Pancreas (tissue), 10 donors: ENCODE results near the gene SEH1L. TPM values are rescaled to one million over a fixed set of nuclear protein-coding genes. Genes with fewer than 3 reads are reported as not detected.
"Not testable (repeated sequence)": the region's sequence is repeated elsewhere in the genome, so short reads cannot be mapped to it uniquely, and the experiment has no call there.

ENCODE experiments used
- ATAC-seq, 4 donors: fragments of 200-7000 bp; cut with Tn5 transposase; one replicate each; pipeline versions ENCODE4 v1.8.0 to v1.9.1; 2020; ENCODE audit warnings: mild to moderate bottlenecking in 4 of 4, moderate library complexity in 4 of 4
- DNase-seq, 6 donors: peaks; one replicate each; pipeline ENCODE4 v3.0.0-alpha.2; 2020
- FAIRE-seq: peaks from 2 replicates; lab custom pipeline; 2012; peaks lifted over from hg19 to GRCh38; lab: Jason Lieb, UNC
- H3K27ac ChIP-seq, 4 donors: fragments of 200-600 bp; sonication (generic); 1 replicate in 3 of 4; 2 replicates in 1 of 4; pipeline versions ENCODE4 v1.5.0 to v1.8.0; 2020
- H3K27me3 ChIP-seq, 4 donors: fragments of 200-600 bp; one replicate each; pipeline ENCODE4 v1.8.0; 2021
- H3K36me3 ChIP-seq, 3 donors: fragments of 200-600 bp; sonication (generic) in 1 of 3; one replicate each; pipeline versions ENCODE4 v1.5.0 to v1.8.0; 2020 to 2021
- H3K4me1 ChIP-seq, 3 donors: fragments of 200-600 bp; one replicate each; pipeline ENCODE4 v1.8.0; 2021
- H3K4me3 ChIP-seq, 4 donors: fragments of 200-600 bp; sonication (generic) in 2 of 4; one replicate each; pipeline versions ENCODE4 v1.5.0 to v1.8.0; 2020 to 2021
- H3K9me3 ChIP-seq, 4 donors: fragments of 200-600 bp; one replicate each; pipeline ENCODE4 v1.8.0; 2021
- WGBS, 2 donors: extraction: QIAGEN DNeasy Blood & Tissue Kit; methylation state at CpG; one replicate each; pipeline ENCODE4 v1.1.7; 2013; 5-methylcytosine and 5-hydroxymethylcytosine counted together
- intact Hi-C, 3 donors: fragments of 100-400 bp; cut with DNase I; formaldehyde crosslinking; loops; one replicate each; pipeline versions ENCODE4 v1.11.1 to v1.14.2; 2022
- polyA plus RNA-seq, 2 donors: library from polyadenylated mRNA; stranded (reverse); fragments of 200-250 nt; gene quantifications; one replicate each; pipeline ENCODE4 v1.2.3, GENCODE V29; 2013
- total RNA-seq, 6 donors: library from RNA; stranded (reverse); fragmentation: NEBNext Ultra II Directional in 4 of 6; extraction: Animal tissue kit (Norgen Biotek cat#: 25700) in 4 of 6; gene quantifications; one replicate each; pipeline versions ENCODE4 v1.2.1 to v1.2.4, GENCODE V29; 2021 to 2023
- TF ChIP-seq, protein P1 (sequence below), 4 donors: fragments of 200-600 bp; sonication (generic) in 3 of 4; IDR thresholded peaks; one replicate each; pipeline versions ENCODE4 v1.5.0 to v1.8.0; 2021; ENCODE audit warnings: antibody characterized with exemption in 4 of 4
- donor health status: healthy with polysubstance abuse.
- donor health status: DM: no; HTN: no; CAD: no; lungs with moderate emphysema.
- donor health status: DM: no; HTN: no; CAD: no.
- donor health status: control.
- donor health status: control.
- donor health status: Bipolar disorder and iron deficiency.
- donor health status: DM: yes; HTN: yes; CAD: no.
- donor health status: DM: no; HTN: no; CAD: no.
- donor health status: DM: no; HTN: no; CAD: no.
- donor health status: DM: yes; HTN: yes; CAD: no.

SEH1L gene
- total and polyA plus RNA-seq, 8 donors, result 9.4 to 23.7 (median 17.7) TPM

DNA sequence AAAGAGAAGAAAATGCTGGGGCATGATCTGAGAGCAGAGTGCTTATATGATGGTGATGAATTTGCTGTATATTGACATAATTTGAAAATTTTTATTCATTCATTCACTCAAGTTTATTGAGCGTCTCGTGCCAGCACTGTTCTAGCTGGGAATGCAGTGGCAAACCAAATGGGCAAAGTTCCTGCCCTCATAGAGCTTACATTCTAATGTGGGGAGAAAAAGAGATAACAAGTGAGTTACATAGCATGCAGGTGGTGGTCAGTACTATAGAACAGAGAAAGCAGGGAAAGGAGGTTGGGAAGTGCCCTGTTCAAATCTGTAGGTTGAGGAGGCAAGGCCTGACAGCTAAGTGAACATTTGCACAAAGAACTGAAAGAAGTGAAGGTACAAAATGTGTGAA lies 47.6 kb downstream of the SEH1L start:
- intact Hi-C loops, result no loop called here
- TF ChIP-seq, protein P1, sequence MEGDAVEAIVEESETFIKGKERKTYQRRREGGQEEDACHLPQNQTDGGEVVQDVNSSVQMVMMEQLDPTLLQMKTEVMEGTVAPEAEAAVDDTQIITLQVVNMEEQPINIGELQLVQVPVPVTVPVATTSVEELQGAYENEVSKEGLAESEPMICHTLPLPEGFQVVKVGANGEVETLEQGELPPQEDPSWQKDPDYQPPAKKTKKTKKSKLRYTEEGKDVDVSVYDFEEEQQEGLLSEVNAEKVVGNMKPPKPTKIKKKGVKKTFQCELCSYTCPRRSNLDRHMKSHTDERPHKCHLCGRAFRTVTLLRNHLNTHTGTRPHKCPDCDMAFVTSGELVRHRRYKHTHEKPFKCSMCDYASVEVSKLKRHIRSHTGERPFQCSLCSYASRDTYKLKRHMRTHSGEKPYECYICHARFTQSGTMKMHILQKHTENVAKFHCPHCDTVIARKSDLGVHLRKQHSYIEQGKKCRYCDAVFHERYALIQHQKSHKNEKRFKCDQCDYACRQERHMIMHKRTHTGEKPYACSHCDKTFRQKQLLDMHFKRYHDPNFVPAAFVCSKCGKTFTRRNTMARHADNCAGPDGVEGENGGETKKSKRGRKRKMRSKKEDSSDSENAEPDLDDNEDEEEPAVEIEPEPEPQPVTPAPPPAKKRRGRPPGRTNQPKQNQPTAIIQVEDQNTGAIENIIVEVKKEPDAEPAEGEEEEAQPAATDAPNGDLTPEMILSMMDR (IDR thresholded peaks at IDR 0.05), result no peak
- 74 to 98% methylated on average over 2 of the region's 2 CpGs for WGBS, 2 donors

DNA sequence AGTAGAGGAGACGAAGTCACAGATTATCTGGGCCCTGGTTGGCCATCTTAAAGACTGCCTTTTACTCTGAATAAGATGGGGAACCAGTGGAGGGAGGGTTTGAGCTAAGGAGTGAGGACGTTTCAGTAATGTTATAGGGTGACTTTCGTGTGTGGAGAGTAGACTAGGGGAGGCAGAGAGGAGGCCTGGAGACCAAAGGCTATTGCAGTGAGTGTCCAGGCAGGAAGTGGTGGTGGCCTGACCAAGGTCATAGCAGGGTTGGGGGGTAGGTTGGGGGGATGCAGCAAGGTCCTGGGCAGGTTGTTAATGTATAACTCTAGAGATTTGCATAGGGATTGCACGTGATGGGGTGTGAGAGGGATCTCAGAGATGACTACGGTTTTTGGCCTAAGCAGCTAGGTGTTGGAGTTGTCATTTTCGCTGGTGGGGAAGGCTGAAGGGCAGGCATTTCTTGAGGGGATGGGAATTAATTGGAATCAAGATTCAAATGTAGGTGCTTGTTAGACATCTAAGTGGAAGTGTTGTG lies 48.2 kb downstream of the SEH1L start:
- FAIRE-seq (no peak), DNase-seq (no peak), ATAC-seq (no peak)
- TF ChIP-seq, protein P1 (IDR thresholded peaks at IDR 0.05), result no peak
- Histone ChIP-seq H3K27me3 (no peaks in the 10 kb centered on the region), H3K9me3 (no peaks in the 10 kb centered on the region), H3K4me1 (peaks cover 0 to 26% (median 9%) of the 10 kb centered on the region in 3 donors), H3K27ac (no peak overlapping the region), H3K4me3 (no peak overlapping the region), H3K36me3 (peaks cover 0 to 4% (median 0%) of the 10 kb centered on the region in 3 donors)
- 81 to 86% methylated on average over 6 of the region's 6 CpGs for WGBS, 2 donors
- intact Hi-C loops, result no loop called here

More for the DNA sequence above, 47.6 kb downstream of the SEH1L start:
- Histone ChIP-seq H3K9me3 (no peaks in the 10 kb centered on the region), H3K36me3 (no peaks in the 10 kb centered on the region), H3K4me3 (no peak overlapping the region), H3K4me1 (peaks cover 0 to 26% (median 9%) of the 10 kb centered on the region in 3 donors), H3K27ac (no peak overlapping the region), H3K27me3 (no peaks in the 10 kb centered on the region)
- no peak for ATAC-seq
- no peak for DNase-seq
- no peak for FAIRE-seq

DNA sequence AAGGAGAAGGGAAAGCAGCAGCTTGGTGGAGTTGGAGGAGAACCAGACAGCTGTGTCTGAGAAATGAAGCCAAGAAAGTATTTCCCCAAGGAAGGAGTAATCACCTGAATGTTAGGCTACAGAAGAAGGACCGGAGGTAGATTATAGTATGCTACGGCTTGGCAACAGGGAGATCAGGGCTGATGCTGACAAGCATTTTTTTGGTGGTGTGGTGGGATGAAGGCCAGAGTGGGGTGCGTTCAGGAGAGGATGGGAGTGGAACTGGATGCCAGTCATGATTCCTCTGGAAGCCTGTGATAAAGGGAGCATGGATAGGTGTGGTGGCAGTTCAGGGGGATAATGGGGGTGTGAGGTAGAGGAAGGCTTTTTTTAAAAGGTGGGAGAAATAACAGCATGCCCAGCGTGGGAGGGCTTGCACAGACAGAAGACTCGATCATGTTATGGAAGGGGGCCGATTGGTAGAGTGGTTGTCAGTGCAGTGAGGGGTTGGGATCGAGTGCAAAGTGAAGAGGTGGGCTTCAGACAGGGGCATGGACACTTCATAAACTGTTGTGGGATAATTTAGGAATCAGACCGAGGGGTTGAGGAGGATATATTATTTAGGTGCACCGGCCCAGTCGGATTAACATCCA lies 49.0 kb downstream of the SEH1L start:
- Histone ChIP-seq H3K9me3 (no peaks in the 10 kb centered on the region), H3K27me3 (no peaks in the 10 kb centered on the region), H3K4me1 (peaks cover 0 to 26% (median 9%) of the 10 kb centered on the region in 3 donors), H3K27ac (no peak overlapping the region), H3K36me3 (peaks cover 0 to 6% (median 0%) of the 10 kb centered on the region in 3 donors), H3K4me3 (no peak overlapping the region)
- DNase-seq, result no peak
- FAIRE-seq, result no peak
- 48 to 52% methylated on average over 10 of the region's 10 CpGs for WGBS, 2 donors
- peak in 2 of 4 donors; percentile 45 to 52 for ATAC-seq
- TF ChIP-seq, protein P1 (IDR thresholded peaks at IDR 0.05), result no peak
- intact Hi-C loops, result no loop called here

DNA sequence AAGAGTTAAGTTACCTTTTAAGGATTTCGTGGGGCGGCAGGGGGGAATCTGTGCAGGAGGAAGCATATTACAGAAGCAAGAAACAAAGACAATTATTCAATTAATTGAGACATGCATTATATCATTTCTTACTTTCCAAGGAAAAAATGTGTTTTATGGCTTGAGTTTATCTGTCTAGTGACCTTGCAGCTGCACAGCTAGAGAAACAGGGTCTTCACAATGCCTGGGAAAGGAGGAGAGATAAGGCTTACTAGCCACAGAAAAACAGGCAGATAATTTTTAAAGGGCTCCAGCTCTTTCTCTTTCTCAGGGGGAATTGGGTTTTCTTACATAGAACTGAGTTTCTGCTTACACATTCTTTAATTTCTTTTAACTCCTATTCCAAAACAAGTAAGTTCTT lies 49.5 kb downstream of the SEH1L start:
- WGBS, 2 donors, result 17 to 18% methylated on average over 2 of the region's 2 CpGs
- H3K4me1 ChIP-seq, result peaks cover 0 to 22% (median 7%) of the 10 kb centered on the region in 3 donors
- FAIRE-seq, H3K4me3 ChIP-seq, DNase-seq, H3K27ac ChIP-seq, H3K27me3 ChIP-seq, intact Hi-C loops, H3K36me3 ChIP-seq, H3K9me3 ChIP-seq, ATAC-seq: not testable (repeated sequence)

DNA sequence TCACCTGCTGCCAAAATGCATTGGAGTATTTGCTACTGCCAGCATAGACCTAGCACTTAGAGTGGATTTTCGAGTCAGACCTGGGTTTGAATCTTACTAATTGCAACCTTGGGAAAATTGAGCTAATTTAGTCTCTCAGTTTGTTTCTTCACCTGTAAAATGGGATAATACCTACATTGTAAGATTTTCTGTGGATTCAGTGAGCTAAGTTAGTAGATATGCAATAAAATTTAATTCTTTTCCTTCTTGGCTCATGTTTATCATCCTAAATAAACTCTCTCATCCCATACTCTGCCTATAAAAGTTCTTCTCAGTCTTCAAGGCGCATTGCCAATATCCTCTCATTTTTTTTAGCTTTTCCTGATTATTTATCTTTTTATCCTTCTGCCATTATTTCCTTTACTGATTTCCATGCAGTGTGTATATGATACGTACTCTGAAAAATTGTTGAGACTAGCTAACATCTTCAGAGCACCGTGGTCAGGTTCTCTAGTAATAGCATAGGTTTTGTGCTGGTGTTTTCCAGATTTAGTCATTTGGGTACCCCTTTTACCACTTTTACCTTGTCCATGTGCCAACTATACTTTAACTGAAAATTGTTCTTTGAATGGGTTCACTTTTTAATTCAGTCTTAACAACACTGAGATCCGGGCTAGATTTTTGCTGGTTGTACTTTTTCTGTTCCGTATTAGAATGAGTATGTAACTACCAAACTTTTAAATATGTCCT lies 50.7 kb downstream of the SEH1L start:
- intact Hi-C loops, result no loop called here
- Histone ChIP-seq H3K4me1 (peaks cover 0 to 17% (median 0%) of the 10 kb centered on the region in 3 donors), H3K36me3 (peaks cover 0 to 6% (median 0%) of the 10 kb centered on the region in 3 donors), H3K27me3 (no peaks in the 10 kb centered on the region), H3K9me3 (no peaks in the 10 kb centered on the region), H3K4me3 (no peak overlapping the region), H3K27ac (no peak overlapping the region)
- WGBS, 2 donors, result 87 to 90% methylated on average over 6 of the region's 6 CpGs
- FAIRE-seq, result no peak
- TF ChIP-seq, protein P1 (IDR thresholded peaks at IDR 0.05), result no peak
- ATAC-seq, result no peak
- DNase-seq, result no peak
